CD14-positive monocyte (primary cell): ENCODE measurements around the gene ARHGAP20. TPM values are rescaled to one million over a fixed set of nuclear protein-coding genes. Genes with fewer than 3 reads are reported as not detected.

ENCODE experiments used
- DNase-seq, 3 donors: peaks; one replicate each; pipeline ENCODE4 v3.0.0-alpha.2; 2011 to 2022
- H2AFZ ChIP-seq: 2 replicates; pipeline ENCODE4 v1.6.0; 2012; ENCODE audit warnings: mild to moderate bottlenecking, low read depth, low read length, inconsistent platforms; ENCODE audit not compliant: insufficient read depth, poor library complexity, severe bottlenecking
- H3K27ac ChIP-seq, 2 donors: 1 replicate in 1 of 2; 2 replicates in 1 of 2; pipeline ENCODE4 v1.5.1; 2012 to 2013; ENCODE audit warnings: low read length in 2 of 2, control low read depth in 1 of 2, inconsistent platforms in 1 of 2, low read depth in 1 of 2, mild to moderate bottlenecking in 1 of 2
- H3K27me3 ChIP-seq, 2 donors: one replicate each; pipeline versions ENCODE4 v1.6.0 to v1.6.1; 2011 to 2013; ENCODE audit warnings: low read length in 2 of 2; ENCODE audit not compliant: control insufficient read depth in 2 of 2, insufficient read depth in 2 of 2
- H3K36me3 ChIP-seq, 2 donors: replicated peaks in 1 of 2; 1 replicate in 1 of 2; 2 replicates in 1 of 2; pipeline versions ENCODE4 v1.5.1 to v1.6.1; 2012 to 2013; ENCODE audit warnings: low read length in 2 of 2, control low read depth in 1 of 2, inconsistent platforms in 1 of 2, mild to moderate bottlenecking in 1 of 2; ENCODE audit not compliant: insufficient read depth in 2 of 2, control insufficient read depth in 1 of 2
- H3K4me1 ChIP-seq, 2 donors: 1 replicate in 1 of 2; 2 replicates in 1 of 2; pipeline versions ENCODE4 v1.5.1 to v1.6.1; 2012 to 2013; ENCODE audit warnings: low read length in 2 of 2, control low read depth in 1 of 2, inconsistent platforms in 1 of 2, mild to moderate bottlenecking in 1 of 2, moderate library complexity in 1 of 2; ENCODE audit not compliant: insufficient read depth in 2 of 2, control insufficient read depth in 1 of 2
- H3K4me2 ChIP-seq: replicated peaks from 2 replicates; pipeline ENCODE3; 2012; ENCODE audit warnings: low read length, moderate library complexity, mild to moderate bottlenecking; ENCODE audit not compliant: poor library complexity, severe bottlenecking; ENCODE audit errors: extremely low read depth
- H3K4me3 ChIP-seq, 3 experiments: fragments of 200-600 bp in 1 of 3; sonication (generic) in 1 of 3; replicated peaks in 1 of 3; 1 replicate in 2 of 3; 2 replicates in 1 of 3; pipeline ENCODE4 v1.5.1; 2011 to 2013; ENCODE audit warnings: low read length in 3 of 3, mild to moderate bottlenecking in 3 of 3, control low read depth in 2 of 3, low read depth in 2 of 3, inconsistent platforms in 1 of 3, moderate library complexity in 1 of 3
- H3K79me2 ChIP-seq: 2 replicates; pipeline ENCODE4 v1.6.0; 2012; ENCODE audit warnings: mild to moderate bottlenecking, control low read depth, inconsistent platforms, low read length, moderate library complexity; ENCODE audit not compliant: insufficient read depth
- H3K9ac ChIP-seq: 2 replicates; pipeline ENCODE4 v1.6.0; 2017; ENCODE audit warnings: low read length, mild to moderate bottlenecking; ENCODE audit not compliant: insufficient read depth, poor library complexity, severe bottlenecking
- H3K9me3 ChIP-seq, 2 donors: replicated peaks in 1 of 2; 1 replicate in 1 of 2; 2 replicates in 1 of 2; pipeline versions ENCODE4 v1.5.1 to v1.6.1; 2012 to 2013; ENCODE audit warnings: low read length in 2 of 2, control low read depth in 1 of 2; ENCODE audit not compliant: control insufficient read depth in 1 of 2, insufficient read depth in 1 of 2
- H4K20me1 ChIP-seq: 2 replicates; pipeline ENCODE4 v1.6.0; 2012; ENCODE audit warnings: mild to moderate bottlenecking, low read length, control low read depth, moderate library complexity; ENCODE audit not compliant: insufficient read depth
- H3K27ac Mint-ChIP-seq, 7 donors: one replicate each; pipeline ENCODE4 v1.8.0; 2020; ENCODE audit warnings: mild to moderate bottlenecking in 7 of 7, mixed read lengths in 7 of 7, moderate library complexity in 6 of 7, inconsistent platforms in 2 of 7
- H3K27me3 Mint-ChIP-seq, 3 donors: one replicate each; pipeline ENCODE4 v1.8.0; 2021 to 2022; ENCODE audit warnings: low read depth in 3 of 3, mild to moderate bottlenecking in 3 of 3, mixed read lengths in 3 of 3, moderate library complexity in 3 of 3, inconsistent platforms in 1 of 3
- H3K36me3 Mint-ChIP-seq, 2 donors: one replicate each; pipeline ENCODE4 v1.8.0; 2020; ENCODE audit warnings: mixed read lengths in 2 of 2, inconsistent platforms in 1 of 2, mild to moderate bottlenecking in 1 of 2
- H3K4me1 Mint-ChIP-seq: one replicate; pipeline ENCODE4 v1.8.0; 2020; ENCODE audit warnings: mild to moderate bottlenecking, mixed read lengths
- H3K4me3 Mint-ChIP-seq, 2 donors: one replicate each; pipeline ENCODE4 v1.8.0; 2020; ENCODE audit warnings: mild to moderate bottlenecking in 2 of 2, mixed read lengths in 2 of 2, moderate library complexity in 1 of 2
- H3K9me3 Mint-ChIP-seq, 7 donors: one replicate each; pipeline ENCODE4 v1.8.0; 2020 to 2022; ENCODE audit warnings: mixed read lengths in 7 of 7, mild to moderate bottlenecking in 6 of 7, moderate library complexity in 6 of 7, inconsistent platforms in 2 of 7
- CTCF ChIP-seq: fragments of 200-600 bp; IDR thresholded peaks from one replicate; pipeline ENCODE4 v1.8.0; 2022; ENCODE audit warnings: antibody characterized with exemption, mild to moderate bottlenecking
- WGBS: methylation state at CpG from one replicate; pipeline ENCODE4 v1.1.5; 2013; ENCODE audit warnings: missing lambda C conversion rate; ENCODE audit not compliant: insufficient coverage; 5-methylcytosine and 5-hydroxymethylcytosine counted together
- intact Hi-C, 2 donors: fragments of 100-400 bp; cut with micrococcal nuclease; formaldehyde crosslinking; loops; one replicate each; pipeline versions ENCODE4 v1.15.0 to v1.15.1; 2023
- polyA plus RNA-seq, 3 donors: library from polyadenylated mRNA; depleted of rRNA in 1 of 3; unstranded in 2 of 3; stranded (reverse) in 1 of 3; fragments of 300-500 nt in 2 of 3; fragments of >200 nt in 1 of 3; fragmentation: Illumina TruSeq in 2 of 3; gene quantifications; 1 replicate in 2 of 3; 2 replicates in 1 of 3; pipeline ENCODE4 v1.2.3, GENCODE V29; 2012 to 2021

ARHGAP20 gene
- polyA plus RNA-seq, 3 donors: 0.04 TPM; not detected in 2

- Mint-ChIP-seq H3K4me3 (no peak overlapping the region), H3K9me3 (peaks cover 0 to 7% (median 3%) of the 10 kb centered on the region in 7 donors), H3K27ac (no peak overlapping the region), H3K27me3 (peaks cover 0 to 8% (median 1%) of the 10 kb centered on the region in 3 donors), H3K4me1 (no peaks in the 10 kb centered on the region), H3K36me3 (no peaks in the 10 kb centered on the region)
- Histone ChIP-seq H3K9ac (no peak overlapping the region), H3K4me3 (no peak overlapping the region), H3K27me3 (no peaks in the 10 kb centered on the region), H2AFZ (no peak overlapping the region), H3K36me3 (no peaks in the 10 kb centered on the region), H3K4me1 (no peaks in the 10 kb centered on the region), H4K20me1 (no peaks in the 10 kb centered on the region), H3K9me3 (no peaks in the 10 kb centered on the region), H3K79me2 (no peaks in the 10 kb centered on the region), H3K4me2 (no peak overlapping the region), H3K27ac (no peak overlapping the region)
- WGBS: no CpG with 5 or more reads among the region's 2 CpGs
- DNase-seq: no peak
- intact Hi-C loops: no loop called here
- no peak for TF ChIP-seq CTCF
These were observed 12.1 kb upstream of the ARHGAP20 start for GRCh38 chr11:110724358-110724757.

GRCh38 chr11:110720431-110721275 is 8.4 kb upstream of the ARHGAP20 start:
- Histone ChIP-seq H3K4me3 (no peak overlapping the region), H3K27me3 (peaks cover 2 to 4% of the 10 kb centered on the region in 2 donors), H3K4me2 (no peak overlapping the region), H2AFZ (no peak overlapping the region), H3K9me3 (no peaks in the 10 kb centered on the region), H3K79me2 (no peaks in the 10 kb centered on the region), H3K9ac (no peak overlapping the region), H4K20me1 (no peaks in the 10 kb centered on the region), H3K4me1 (no peaks in the 10 kb centered on the region), H3K36me3 (no peaks in the 10 kb centered on the region), H3K27ac (no peak overlapping the region)
- Mint-ChIP-seq H3K9me3 (peaks cover 0 to 3% (median 0%) of the 10 kb centered on the region in 7 donors), H3K4me3 (no peak overlapping the region), H3K27ac (no peak overlapping the region), H3K4me1 (no peaks in the 10 kb centered on the region), H3K36me3 (no peaks in the 10 kb centered on the region), H3K27me3 (peaks cover 3 to 13% (median 4%) of the 10 kb centered on the region in 3 donors)
- intact Hi-C loops: no loop called here
- no peak for TF ChIP-seq CTCF
- WGBS: no CpG with 5 or more reads among the region's 3 CpGs
- no peak for DNase-seq
